Measurements from ENCODE around the gene LRIG1. TPM values are rescaled to one million over a fixed set of nuclear protein-coding genes. Genes with fewer than 3 reads are reported as not detected.

LRIG1 gene
- total RNA-seq, 6 experiments from 2014 or later, result 15.8 to 23.2 (median 17.8) TPM

GRCh38 chr3:66469220-66469640 lies 31.6 kb downstream of the LRIG1 start:
- ATAC-seq (no peak), DNase-seq (no peak)
- peaks cover 0 to 50% (median 6%) of the 10 kb centered on the region in 4 donors for H3K4me1 ChIP-seq
- H3K9me3 ChIP-seq, result no peaks in the 10 kb centered on the region
- no peak overlapping the region for H3K27ac ChIP-seq
- H3K36me3 ChIP-seq, result peaks cover 0 to 2% (median 0%) of the 10 kb centered on the region in 4 donors
- H3K27me3 ChIP-seq, result no peaks in the 10 kb centered on the region
- no peak overlapping the region for H3K4me3 ChIP-seq
- intact Hi-C loops (cut with DNase I), result no loop called here
- TF ChIP-seq, protein P1, sequence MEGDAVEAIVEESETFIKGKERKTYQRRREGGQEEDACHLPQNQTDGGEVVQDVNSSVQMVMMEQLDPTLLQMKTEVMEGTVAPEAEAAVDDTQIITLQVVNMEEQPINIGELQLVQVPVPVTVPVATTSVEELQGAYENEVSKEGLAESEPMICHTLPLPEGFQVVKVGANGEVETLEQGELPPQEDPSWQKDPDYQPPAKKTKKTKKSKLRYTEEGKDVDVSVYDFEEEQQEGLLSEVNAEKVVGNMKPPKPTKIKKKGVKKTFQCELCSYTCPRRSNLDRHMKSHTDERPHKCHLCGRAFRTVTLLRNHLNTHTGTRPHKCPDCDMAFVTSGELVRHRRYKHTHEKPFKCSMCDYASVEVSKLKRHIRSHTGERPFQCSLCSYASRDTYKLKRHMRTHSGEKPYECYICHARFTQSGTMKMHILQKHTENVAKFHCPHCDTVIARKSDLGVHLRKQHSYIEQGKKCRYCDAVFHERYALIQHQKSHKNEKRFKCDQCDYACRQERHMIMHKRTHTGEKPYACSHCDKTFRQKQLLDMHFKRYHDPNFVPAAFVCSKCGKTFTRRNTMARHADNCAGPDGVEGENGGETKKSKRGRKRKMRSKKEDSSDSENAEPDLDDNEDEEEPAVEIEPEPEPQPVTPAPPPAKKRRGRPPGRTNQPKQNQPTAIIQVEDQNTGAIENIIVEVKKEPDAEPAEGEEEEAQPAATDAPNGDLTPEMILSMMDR (IDR thresholded peaks at IDR 0.05), result no peak
- whole genome bisulfite sequencing (ENCODE audit: insufficient coverage, low coverage, low lambda C conversion rate, missing lambda C conversion rate), result 98% methylated on average over 4 of the region's 4 CpGs

DNA sequence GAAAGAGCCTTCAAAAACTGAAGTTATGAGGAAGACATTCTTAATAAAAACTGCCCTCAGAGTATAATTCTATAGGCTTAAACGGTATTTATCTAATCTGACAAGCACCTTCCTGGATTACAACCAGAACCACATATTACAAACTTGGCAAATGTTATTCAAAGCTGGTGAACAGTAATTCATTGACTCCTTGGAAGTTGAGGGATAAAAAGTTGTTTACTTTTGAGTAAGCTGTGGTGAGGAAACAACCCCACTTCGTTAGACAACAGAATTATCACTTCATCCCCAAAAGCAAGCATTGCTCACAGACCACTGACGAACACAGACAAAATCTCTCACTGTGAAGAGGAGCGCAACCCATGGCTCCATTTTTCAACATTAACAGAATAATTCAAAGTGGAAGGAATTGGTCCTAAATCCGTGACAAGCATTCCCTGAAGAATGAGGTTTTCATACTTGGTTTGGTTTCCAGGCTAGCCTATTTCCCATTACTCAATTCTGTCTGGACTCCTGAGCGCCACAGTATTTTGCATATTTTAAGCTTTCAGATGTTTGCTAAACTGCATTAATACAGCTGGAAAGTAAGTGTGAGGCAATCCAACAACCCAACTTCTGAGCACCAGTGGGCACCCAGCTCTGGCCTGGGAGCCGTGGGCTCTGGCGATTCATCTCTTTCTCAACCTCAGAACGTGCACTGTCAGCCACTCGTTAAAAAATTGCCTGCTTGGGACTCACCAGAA lies 32.7 kb downstream of the LRIG1 start:
- intact Hi-C loops (cut with DNase I), result no loop called here
- H3K4me3 ChIP-seq, result no peak overlapping the region
- H3K27ac ChIP-seq, result no peak overlapping the region
- TF ChIP-seq, protein P1 (IDR thresholded peaks at IDR 0.05), result no peak
- TF ChIP-seq POLR2A (IDR thresholded peaks at IDR 0.05), result no peak
- H3K36me3 ChIP-seq, result peaks cover 0 to 2% (median 0%) of the 10 kb centered on the region in 4 donors
- DNase-seq (no peak), ATAC-seq (no peak)
- H3K4me1 ChIP-seq, result peaks cover 0 to 56% (median 10%) of the 10 kb centered on the region in 4 donors
- 50% methylated on average over 10 of the region's 10 CpGs for WGBS (ENCODE audit: insufficient coverage, low coverage, low lambda C conversion rate, missing lambda C conversion rate)
- H3K9me3 ChIP-seq, result no peaks in the 10 kb centered on the region
- H3K27me3 ChIP-seq, result no peaks in the 10 kb centered on the region

DNA sequence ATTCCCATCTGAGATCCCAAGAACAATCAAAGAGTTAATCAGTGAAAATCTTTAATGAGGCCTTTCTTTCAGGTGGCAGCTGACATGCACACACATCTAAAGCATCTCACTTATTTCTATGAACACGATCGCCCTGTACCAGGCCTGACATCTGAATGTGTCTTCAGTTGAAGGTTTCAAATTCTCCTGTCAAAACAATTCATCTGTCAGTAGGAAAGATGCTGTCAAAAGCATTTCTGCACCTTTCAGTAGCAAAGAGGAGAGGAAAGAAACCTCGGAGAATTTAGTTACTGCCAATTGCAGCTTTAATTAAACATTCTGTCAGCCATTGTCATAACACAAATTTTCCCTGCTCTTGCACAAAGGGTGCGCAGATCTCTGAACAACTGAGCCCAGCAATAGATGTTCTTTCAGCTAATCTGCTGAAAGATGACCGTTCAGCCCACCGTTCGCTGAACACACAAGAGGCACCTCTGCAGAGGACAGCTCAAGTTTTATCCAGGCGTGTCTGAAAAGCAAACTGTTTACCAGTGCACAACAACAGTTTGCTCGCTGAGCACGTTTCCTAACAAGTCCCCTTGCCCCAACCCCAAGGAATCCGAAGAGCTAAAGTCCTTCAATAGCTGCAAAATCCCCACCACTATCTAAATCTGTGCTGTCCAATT lies 34.1 kb downstream of the LRIG1 start:
- TF ChIP-seq, protein P1 (IDR thresholded peaks at IDR 0.05), result no peak
- no peak for TF ChIP-seq POLR2A (IDR thresholded peaks at IDR 0.05)
- Histone ChIP-seq H3K4me1 (peaks cover 0 to 54% (median 5%) of the 10 kb centered on the region in 4 donors), H3K9me3 (no peaks in the 10 kb centered on the region), H3K4me3 (no peak overlapping the region), H3K36me3 (peaks cover 0 to 2% (median 0%) of the 10 kb centered on the region in 4 donors), H3K27ac (no peak overlapping the region), H3K27me3 (no peaks in the 10 kb centered on the region)
- WGBS (ENCODE audit: insufficient coverage, low coverage, low lambda C conversion rate, missing lambda C conversion rate), result 75% methylated on average over 9 of the region's 11 CpGs
- DNase-seq (no peak), ATAC-seq (no peak)
- intact Hi-C loops (cut with DNase I), result no loop called here

DNA sequence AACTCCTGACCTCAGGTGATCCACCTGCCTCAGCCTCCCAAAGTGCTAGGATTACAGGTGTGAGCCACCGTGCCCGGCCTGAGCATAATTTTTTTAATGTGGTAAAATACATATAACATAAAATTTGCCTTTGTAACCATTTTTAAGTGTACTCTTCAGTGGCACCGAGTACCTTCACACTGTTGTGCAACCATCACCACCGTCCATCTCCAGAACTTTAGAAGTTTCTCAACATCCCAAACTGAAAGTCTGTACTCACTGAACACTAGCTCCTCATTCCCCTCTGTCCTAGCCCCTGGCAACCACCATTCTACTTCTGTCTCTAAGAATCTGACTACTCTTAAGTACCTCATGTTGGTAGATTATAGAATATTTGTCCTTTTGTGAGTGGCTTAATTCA lies 35.2 kb downstream of the LRIG1 start:
- 34% methylated on average over 4 of the region's 4 CpGs for WGBS (ENCODE audit: insufficient coverage, low coverage, low lambda C conversion rate, missing lambda C conversion rate)
- ATAC-seq (peak in 2 of 4 donors; percentile 52 to 55), DNase-seq (no peak)
- Histone ChIP-seq H3K27ac (peak overlapping the region in 1 of 3 donors; percentile 63), H3K4me3 (no peak overlapping the region), H3K4me1 (peaks cover 0 to 54% (median 5%) of the 10 kb centered on the region in 4 donors), H3K27me3 (no peaks in the 10 kb centered on the region), H3K9me3 (no peaks in the 10 kb centered on the region), H3K36me3 (peaks cover 0 to 2% (median 0%) of the 10 kb centered on the region in 4 donors)
- intact Hi-C loops (cut with DNase I), result no loop called here
- TF ChIP-seq POLR2A (IDR thresholded peaks at IDR 0.05), result no peak
- TF ChIP-seq, protein P1 (IDR thresholded peaks at IDR 0.05), result no peak
